ENCODE data around the gene PAX9.

Gene PAX9

GRCh38 chr14:36661506-36662257 lies at the start of gene PAX9:
TSS of gene PAX9 (plus strand) at chr14:36661860. CDS start at chr14:36662090, 230 bp downstream.
- DNase-seq, result peak; percentile 89

DNA sequence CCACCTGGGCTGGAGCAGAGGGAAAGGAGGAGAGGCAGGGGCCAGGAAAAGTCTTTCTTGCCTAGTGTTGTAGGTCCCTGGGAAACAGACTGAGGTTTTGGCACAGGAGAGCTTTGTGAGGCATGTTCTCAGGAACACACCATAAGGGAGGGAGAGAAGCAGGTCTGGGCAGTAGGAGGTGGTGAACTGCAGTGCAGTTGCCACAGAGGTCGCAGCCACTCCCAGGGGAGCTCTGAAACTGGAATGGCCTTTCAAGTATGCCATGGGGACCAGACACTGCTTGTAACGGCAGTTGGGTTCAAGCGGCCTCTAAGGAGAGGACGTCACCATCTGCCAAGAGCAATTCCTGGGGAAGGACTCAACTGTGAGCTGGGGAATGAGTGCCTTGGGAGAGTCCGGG lies 43.8 kb upstream of the PAX9 start:
- no peak for DNase-seq

- no peak for DNase-seq
Measured at GRCh38 chr14:36618641-36619040, 43.0 kb upstream of the PAX9 start.

GRCh38 chr14:36619131-36619530 lies 42.5 kb upstream of the PAX9 start:
- no peak for DNase-seq

DNA sequence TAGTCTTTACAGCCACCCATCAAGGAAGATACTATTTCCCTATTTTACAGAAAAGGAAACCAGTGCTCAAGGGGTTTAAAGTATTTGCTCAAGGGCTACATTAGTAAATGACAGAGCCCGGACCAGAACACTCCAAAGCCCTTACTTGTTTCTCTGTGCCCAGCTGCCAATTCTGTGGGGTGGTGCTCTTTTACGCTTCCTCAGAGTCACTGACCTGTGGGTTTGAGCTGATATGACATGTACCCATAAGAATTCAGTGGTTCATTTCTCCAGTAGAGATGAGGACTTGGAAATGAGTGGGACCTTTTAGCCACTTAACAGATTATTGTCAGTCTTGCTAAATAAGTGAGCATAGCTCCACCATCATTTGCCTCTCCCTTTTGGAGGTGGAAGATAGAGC lies 41.8 kb upstream of the PAX9 start:
- DNase-seq, result no peak

DNA sequence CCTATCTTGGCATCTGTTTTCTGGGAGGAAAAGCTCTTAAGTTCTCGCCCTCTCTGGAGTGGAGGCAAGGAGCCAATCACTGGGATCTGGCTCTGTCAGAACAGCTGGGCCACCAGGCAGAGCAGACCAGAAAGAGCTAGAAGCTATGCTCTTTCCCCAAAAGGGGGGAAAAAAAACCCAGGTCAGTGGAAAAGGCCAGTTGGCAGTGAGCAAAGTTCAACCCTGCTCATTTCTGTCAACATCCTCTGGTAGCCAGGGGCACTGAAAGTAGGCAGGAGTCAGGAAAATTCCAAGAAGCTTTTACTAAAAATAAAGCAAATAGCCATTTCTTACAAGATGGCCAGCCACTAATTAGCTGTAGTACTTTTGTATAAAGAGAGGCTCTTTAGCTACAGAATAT lies 36.6 kb upstream of the PAX9 start:
- DNase-seq, result no peak

DNA sequence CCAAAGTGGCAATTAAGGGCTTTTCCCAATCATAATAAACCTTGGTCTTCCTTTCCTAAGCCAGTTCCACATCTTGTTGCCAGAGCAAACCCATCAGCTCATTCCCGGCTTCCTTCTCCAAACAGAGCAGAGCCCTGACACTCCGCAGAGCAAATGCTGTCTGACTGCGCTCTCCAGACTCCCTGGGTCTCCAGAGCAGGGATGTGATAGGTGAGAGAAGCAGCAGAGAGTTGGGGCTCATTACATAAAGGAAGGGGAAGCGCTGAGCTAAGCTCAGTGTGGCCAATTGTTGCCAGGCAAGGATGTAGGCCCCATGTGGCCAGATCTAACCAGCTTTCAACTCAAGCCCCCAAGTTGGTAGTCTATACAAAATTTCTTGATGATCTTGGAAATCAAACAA lies 36.2 kb upstream of the PAX9 start:
- DNase-seq, result no peak

GRCh38 chr14:36626151-36626550 lies 35.5 kb upstream of the PAX9 start:
- no peak for DNase-seq

DNA sequence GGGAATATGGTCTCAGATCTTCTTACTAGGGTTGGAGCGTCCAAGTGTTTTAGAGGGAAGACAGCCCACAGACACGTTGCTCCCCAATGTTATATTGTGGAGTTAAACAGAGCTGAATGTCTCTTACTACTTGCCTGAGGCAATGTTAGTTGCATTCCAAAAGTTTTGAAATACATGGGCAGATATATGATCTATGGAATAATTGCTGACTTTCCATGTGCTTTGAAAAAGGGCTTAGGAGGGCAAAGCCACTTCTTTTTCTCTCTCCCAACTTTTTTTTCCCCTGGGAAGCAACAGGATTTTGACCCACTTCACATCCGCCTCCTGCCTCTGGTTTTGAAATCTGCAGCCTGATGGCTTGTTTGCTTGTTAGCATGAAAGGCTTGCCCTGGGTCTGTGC lies 33.7 kb upstream of the PAX9 start:
- no peak for DNase-seq

GRCh38 chr14:36633580-36633979 lies 28.1 kb upstream of the PAX9 start:
- DNase-seq, result no peak

DNA sequence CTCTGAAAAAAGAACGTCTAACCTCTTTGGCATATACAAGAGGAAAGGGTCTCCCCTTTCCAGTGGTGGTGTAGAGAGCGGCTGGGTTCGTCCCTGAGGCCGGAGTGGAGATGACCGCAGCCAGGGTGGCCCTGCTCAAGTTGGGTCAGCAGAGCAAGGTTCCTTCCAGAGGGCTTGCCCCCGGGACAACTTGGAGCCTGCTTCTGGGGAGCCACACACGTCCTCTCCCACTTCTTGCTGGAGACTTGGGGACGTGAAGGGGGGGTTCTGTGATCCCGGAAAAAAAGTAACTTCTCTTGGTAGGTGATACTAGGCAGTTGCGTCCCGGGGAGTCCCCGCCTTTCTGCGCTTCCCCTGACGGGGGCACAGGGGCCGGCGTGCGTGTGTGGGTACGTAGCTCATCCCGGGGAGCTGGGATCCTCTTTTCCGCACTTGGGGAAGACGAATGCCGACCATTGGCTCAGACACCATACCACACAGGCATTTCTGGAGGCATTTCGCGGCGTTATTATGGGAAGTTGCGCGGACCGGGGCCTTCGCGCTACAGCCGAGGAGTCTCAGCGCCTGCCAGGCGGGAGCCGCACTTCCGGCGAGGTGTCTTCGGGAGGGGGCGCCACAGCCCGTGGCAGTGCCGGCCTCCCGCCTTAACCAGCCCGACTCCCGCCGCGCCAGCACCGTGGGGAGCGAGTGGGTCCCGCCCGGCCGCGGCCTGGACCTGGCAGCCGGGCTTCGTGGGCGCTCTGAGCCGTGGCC lies 14.8 kb upstream of the PAX9 start:
- DNase-seq, result peak; percentile 37

GRCh38 chr14:36647417-36647823 lies 14.2 kb upstream of the PAX9 start:
- no peak for DNase-seq

- peak; percentile 80 for DNase-seq
Measured at GRCh38 chr14:36647824-36648753, 13.6 kb upstream of the PAX9 start.

GRCh38 chr14:36649872-36650650 lies 11.6 kb upstream of the PAX9 start:
- no peak for DNase-seq

GRCh38 chr14:36652542-36653201 lies 9.0 kb upstream of the PAX9 start:
- DNase-seq, result no peak

DNA sequence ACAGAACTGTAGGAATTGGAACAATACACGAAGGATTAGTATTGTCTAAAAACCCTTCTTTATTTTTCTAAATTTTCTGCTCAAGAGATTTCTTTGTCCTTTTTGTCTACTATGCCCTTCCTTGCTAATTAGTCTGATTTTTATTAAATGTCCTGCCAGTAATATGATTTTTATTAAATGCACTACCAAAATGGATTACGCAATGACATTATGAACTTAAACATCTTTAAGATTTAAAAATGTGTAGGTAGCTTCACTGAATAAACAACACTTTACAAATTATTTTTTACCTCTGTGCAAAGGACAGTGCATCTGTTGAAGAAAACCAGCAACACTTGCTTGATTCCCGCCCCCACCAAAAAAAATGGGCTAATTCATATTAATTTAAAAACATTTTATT lies 8.2 kb upstream of the PAX9 start:
- DNase-seq, result no peak

GRCh38 chr14:36653962-36654793 lies 7.5 kb upstream of the PAX9 start:
- no peak for DNase-seq

GRCh38 chr14:36654794-36655381 lies 6.8 kb upstream of the PAX9 start:
- no peak for DNase-seq

- no peak for DNase-seq
Measured at GRCh38 chr14:36655571-36655962, 6.1 kb upstream of the PAX9 start.

DNA sequence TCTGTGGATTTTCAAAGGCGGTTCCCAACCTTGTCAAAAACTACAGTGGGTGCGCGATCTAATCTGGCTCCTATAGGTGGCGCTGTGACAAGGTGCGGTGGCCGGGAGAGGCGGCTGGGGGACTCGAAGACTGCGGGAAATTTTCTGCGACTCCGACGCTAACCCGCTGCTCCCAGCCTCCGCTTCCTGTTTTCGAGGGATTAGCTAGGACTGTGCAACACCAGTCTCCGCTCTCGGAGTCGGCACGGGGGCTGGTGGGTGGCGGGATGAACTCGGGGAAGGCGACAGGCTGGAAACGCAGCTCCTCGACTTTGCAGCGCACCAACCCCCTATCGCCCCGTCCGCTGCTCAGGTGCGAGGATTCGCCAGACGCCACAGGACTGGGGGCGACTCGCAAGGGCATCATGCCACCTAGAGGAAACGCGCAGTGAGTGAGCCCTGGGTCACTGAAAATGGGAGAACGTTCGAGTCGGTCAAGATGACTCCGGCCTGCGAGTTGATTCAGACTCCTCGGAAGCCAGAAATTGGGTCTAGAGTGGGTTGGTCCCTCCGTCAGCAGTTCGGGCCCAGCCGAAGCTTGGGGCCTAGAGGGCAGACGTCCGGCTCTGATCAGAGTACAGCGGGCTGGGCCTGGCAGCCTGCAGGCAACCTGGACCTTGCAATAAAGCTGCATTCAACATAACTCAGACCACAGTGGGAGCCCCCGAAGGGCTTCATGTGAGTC lies 5.5 kb upstream of the PAX9 start:
- peak; percentile 26 for DNase-seq
